ENCODE measurements around the gene DNAH17. TPM values are rescaled to one million over a fixed set of nuclear protein-coding genes. Genes with fewer than 3 reads are reported as not detected.

DNAH17 gene
- total RNA-seq, 1 experiment from 2014 or later: 0.13 TPM

DNA sequence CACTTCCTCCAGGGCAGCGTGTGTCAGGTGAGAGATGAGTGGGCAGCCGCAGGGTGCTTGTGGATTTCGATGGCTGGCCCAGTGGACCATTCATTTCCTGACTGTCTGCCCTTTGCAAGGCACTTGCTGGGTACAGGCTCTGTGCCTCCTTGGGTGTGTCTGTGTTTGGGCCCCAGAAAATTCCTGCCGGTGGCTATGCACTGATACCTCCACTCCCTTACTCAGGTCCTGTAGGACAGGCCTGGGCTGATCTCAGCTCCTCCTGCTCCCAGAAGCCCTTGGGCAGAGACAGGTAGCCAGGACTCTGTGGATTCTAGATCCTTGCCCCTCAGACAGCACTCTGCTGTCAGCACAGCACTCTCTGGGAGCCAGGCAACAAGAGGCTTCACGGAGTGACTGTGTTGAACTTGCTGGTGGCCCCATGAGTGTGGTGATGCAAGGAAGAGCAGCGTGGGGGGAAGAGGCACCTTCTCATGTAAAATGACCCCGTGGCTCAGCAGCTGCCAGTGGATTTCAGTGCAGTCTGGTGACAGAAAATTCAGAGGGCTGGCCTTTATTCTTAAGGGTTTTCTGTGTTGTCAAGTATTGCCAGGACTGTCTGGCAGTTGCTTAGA lies 169.7 kb downstream of the DNAH17 start:
- H2BK120ac ChIP-seq (ENCODE audit: low read depth, low read length, poor library complexity, severe bottlenecking): no peak overlapping the region
- H2BK5ac ChIP-seq (ENCODE audit: insufficient read length, low read length): no peak overlapping the region
- no peaks in the 10 kb centered on the region for H3K9me3 Mint-ChIP-seq
- WGBS (ENCODE audit: extremely low coverage, insufficient read length, low lambda C conversion rate): no CpG with 5 or more reads among the region's 7 CpGs
- H3K4me1 Mint-ChIP-seq: peaks cover 16 to 19% of the 10 kb centered on the region in 2 experiments
- no peak overlapping the region for H3K4me3 Mint-ChIP-seq
- no peak overlapping the region for H3K9ac ChIP-seq (ENCODE audit: extremely low read depth, insufficient read length, low read length)
- H3K18ac ChIP-seq (ENCODE audit: insufficient read length, low read depth, low read length): no peak overlapping the region
- peaks cover 3% of the 10 kb centered on the region for H4K20me1 ChIP-seq (ENCODE audit: control insufficient read depth, insufficient read depth, insufficient read length)
- no peak overlapping the region for H3K4ac ChIP-seq (ENCODE audit: low read depth, low read length)
- H3K23ac ChIP-seq (ENCODE audit: insufficient read length, low read depth, low read length): no peak overlapping the region
- H3K23me2 ChIP-seq (ENCODE audit: insufficient read length, low read depth, low read length, poor library complexity, severe bottlenecking): no peaks in the 10 kb centered on the region
- no peak overlapping the region for H2BK15ac ChIP-seq (ENCODE audit: low read depth, low read length)
- no peak overlapping the region for H3K27ac ChIP-seq (ENCODE audit: insufficient read length, low read depth, low read length)
- no peaks in the 10 kb centered on the region for H3K27me3 Mint-ChIP-seq (ENCODE audit: low read depth)
- H2BK20ac ChIP-seq (ENCODE audit: low read depth, low read length, poor library complexity, severe bottlenecking): no peak overlapping the region
- H4K8ac ChIP-seq (replicated peaks; ENCODE audit: insufficient read length, low read depth, low read length): no peak overlapping the region
- H4K91ac ChIP-seq (ENCODE audit: insufficient read length, low read depth, low read length): no peak overlapping the region
- no peak overlapping the region for H4K5ac ChIP-seq (ENCODE audit: insufficient read length, low read depth, low read length)
- no peak overlapping the region for H2AFZ ChIP-seq (ENCODE audit: low read length)
- H3K9me3 ChIP-seq (ENCODE audit: control insufficient read depth, low read depth, low read length): no peaks in the 10 kb centered on the region
- DNase-seq: no peak
- peak overlapping the region; percentile 44 to 93 (median 70); a peak in 4 of 7 replicates for H3K27ac Mint-ChIP-seq
- no peaks in the 10 kb centered on the region for H3K27me3 ChIP-seq (ENCODE audit: insufficient read depth, low read length)
- no peak overlapping the region for H2AK5ac ChIP-seq (ENCODE audit: insufficient read length, low read length)
- H3K79me1 ChIP-seq (ENCODE audit: insufficient read depth, low read depth, low read length, poor library complexity, severe bottlenecking): peaks cover 5% of the 10 kb centered on the region
- no peak overlapping the region for H3K4me2 ChIP-seq (ENCODE audit: insufficient read depth, insufficient read length, low read length)
- H3T11ph ChIP-seq (ENCODE audit: low read length): no peak overlapping the region
- TF ChIP-seq, protein P1, sequence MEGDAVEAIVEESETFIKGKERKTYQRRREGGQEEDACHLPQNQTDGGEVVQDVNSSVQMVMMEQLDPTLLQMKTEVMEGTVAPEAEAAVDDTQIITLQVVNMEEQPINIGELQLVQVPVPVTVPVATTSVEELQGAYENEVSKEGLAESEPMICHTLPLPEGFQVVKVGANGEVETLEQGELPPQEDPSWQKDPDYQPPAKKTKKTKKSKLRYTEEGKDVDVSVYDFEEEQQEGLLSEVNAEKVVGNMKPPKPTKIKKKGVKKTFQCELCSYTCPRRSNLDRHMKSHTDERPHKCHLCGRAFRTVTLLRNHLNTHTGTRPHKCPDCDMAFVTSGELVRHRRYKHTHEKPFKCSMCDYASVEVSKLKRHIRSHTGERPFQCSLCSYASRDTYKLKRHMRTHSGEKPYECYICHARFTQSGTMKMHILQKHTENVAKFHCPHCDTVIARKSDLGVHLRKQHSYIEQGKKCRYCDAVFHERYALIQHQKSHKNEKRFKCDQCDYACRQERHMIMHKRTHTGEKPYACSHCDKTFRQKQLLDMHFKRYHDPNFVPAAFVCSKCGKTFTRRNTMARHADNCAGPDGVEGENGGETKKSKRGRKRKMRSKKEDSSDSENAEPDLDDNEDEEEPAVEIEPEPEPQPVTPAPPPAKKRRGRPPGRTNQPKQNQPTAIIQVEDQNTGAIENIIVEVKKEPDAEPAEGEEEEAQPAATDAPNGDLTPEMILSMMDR (conservative IDR thresholded peaks at IDR 0.05): no peak
- peaks cover 6% of the 10 kb centered on the region; the same call in 1 of the 2 replicates for H3K79me2 ChIP-seq (ENCODE audit: insufficient read depth, low read length)
- H3K14ac ChIP-seq (ENCODE audit: insufficient read depth, low read length): peak overlapping the region; percentile 26; the same call in 1 of the 2 replicates
- no peaks in the 10 kb centered on the region for H3K4me1 ChIP-seq (ENCODE audit: insufficient read depth, low read length)
- peaks cover 26 to 52% (median 35%) of the 10 kb centered on the region in 3 experiments; a peak in 6 of 7 replicates for H3K36me3 Mint-ChIP-seq (ENCODE audit: insufficient read depth in 1 of 3, low read depth in 3 of 3)
- H2BK12ac ChIP-seq (ENCODE audit: insufficient read length, low read depth, low read length): no peak overlapping the region
- H3K56ac ChIP-seq (ENCODE audit: insufficient read length, low read depth, low read length): no peak overlapping the region

Data from H9 (cell line).